HG03103 (cell line): Measurements from ENCODE around the gene DNAJC7.
A peak's percentile ranks its signal among the peaks of the same experiment; 100 is the strongest.

ENCODE experiments used
- ATAC-seq: cut with Tn5 transposase; IDR thresholded peaks from one replicate; pipeline ENCODE4 v1.9.1; 2021; ENCODE audit warnings: low read depth; ENCODE audit not compliant: unreplicated experiment

The DNAJC7 gene

GRCh38 chr17:41982026-41982760 is 35.0 kb downstream of the DNAJC7 start:
- ATAC-seq = no peak

GRCh38 chr17:41977991-41978390 is 39.2 kb downstream of the DNAJC7 start:
- ATAC-seq = no peak

- ATAC-seq = no peak
These were observed 41.0 kb downstream of the DNAJC7 start for GRCh38 chr17:41976142-41976768.

GRCh38 chr17:41975099-41976083 is 41.8 kb downstream of the DNAJC7 start:
- ATAC-seq = no peak

- no peak for ATAC-seq
These were observed 42.6 kb downstream of the DNAJC7 start for GRCh38 chr17:41974658-41975057.

- ATAC-seq = no peak
These were observed 43.2 kb downstream of the DNAJC7 start for GRCh38 chr17:41974031-41974430.

- ATAC-seq = no peak
These were observed 43.8 kb downstream of the DNAJC7 start for GRCh38 chr17:41973408-41973811.

GRCh38 chr17:41972571-41973407 is 44.5 kb downstream of the DNAJC7 start:
- ATAC-seq = no peak

GRCh38 chr17:41971721-41972523 is 45.3 kb downstream of the DNAJC7 start:
- ATAC-seq = no peak

- no peak for ATAC-seq
These were observed 46.3 kb downstream of the DNAJC7 start for GRCh38 chr17:41970901-41971331.

GRCh38 chr17:41968676-41969075 is 48.6 kb downstream of the DNAJC7 start:
- no peak for ATAC-seq

GRCh38 chr17:41967921-41968578 is 49.2 kb downstream of the DNAJC7 start:
- no peak for ATAC-seq

- no peak for ATAC-seq
These were observed 49.9 kb downstream of the DNAJC7 start for GRCh38 chr17:41967141-41967920.

GRCh38 chr17:41966463-41967140 is 50.6 kb downstream of the DNAJC7 start, which contains the start of gene CNP:
TSS of gene CNP (plus strand) at chr17:41966795. CDS start at chr17:41966885, 90 bp downstream.
- ATAC-seq = peak; percentile 58

GRCh38 chr17:41965694-41966462 is 51.4 kb downstream of the DNAJC7 start:
- no peak for ATAC-seq

GRCh38 chr17:41962768-41963434 is 54.3 kb downstream of the DNAJC7 start:
- no peak for ATAC-seq
